ENCODE results near the gene REXO1.

REXO1 gene

DNA sequence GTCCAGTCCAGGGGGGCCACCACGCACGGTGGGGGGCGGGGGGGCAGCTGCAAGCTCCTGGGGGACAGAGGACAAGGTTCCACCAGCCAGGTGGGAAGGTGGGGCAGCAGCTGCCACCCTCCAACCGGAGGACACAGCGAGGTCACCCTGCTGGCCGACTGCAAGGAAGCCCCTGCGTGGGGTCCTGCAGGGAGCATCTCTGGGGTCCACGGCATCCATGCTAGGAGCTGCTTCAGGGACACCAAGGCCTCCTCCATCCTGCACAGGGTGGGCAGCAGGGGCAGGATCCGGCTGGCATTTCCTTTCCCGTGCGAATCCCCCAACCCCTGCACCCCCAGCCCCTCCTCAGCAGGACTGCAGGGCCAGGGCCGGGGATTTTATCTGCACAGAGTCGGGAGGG, 23.3 kb upstream of the REXO1 start:
- peaks cover 23% of the 10 kb centered on the region for H3K4me1 ChIP-seq (ENCODE audit: insufficient read depth, low read length, poor library complexity, severe bottlenecking)
- no peaks in the 10 kb centered on the region for H3K9me2 ChIP-seq (replicated peaks; ENCODE audit: low read depth, low read length)
- H3F3A ChIP-seq (ENCODE audit: low read depth): no peaks in the 10 kb centered on the region
- H3K27me3 ChIP-seq (ENCODE audit: insufficient read depth, low read length, poor library complexity, severe bottlenecking): no peaks in the 10 kb centered on the region
- no peak overlapping the region for H3K4me3 ChIP-seq (ENCODE audit: low read length, poor library complexity, severe bottlenecking)
- TF ChIP-seq, protein P1, sequence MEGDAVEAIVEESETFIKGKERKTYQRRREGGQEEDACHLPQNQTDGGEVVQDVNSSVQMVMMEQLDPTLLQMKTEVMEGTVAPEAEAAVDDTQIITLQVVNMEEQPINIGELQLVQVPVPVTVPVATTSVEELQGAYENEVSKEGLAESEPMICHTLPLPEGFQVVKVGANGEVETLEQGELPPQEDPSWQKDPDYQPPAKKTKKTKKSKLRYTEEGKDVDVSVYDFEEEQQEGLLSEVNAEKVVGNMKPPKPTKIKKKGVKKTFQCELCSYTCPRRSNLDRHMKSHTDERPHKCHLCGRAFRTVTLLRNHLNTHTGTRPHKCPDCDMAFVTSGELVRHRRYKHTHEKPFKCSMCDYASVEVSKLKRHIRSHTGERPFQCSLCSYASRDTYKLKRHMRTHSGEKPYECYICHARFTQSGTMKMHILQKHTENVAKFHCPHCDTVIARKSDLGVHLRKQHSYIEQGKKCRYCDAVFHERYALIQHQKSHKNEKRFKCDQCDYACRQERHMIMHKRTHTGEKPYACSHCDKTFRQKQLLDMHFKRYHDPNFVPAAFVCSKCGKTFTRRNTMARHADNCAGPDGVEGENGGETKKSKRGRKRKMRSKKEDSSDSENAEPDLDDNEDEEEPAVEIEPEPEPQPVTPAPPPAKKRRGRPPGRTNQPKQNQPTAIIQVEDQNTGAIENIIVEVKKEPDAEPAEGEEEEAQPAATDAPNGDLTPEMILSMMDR (conservative IDR thresholded peaks at IDR 0.05; ENCODE audit: low read length): no peak
- no peak for TF ChIP-seq EZH2phosphoT487 (IDR thresholded peaks at IDR 0.05; ENCODE audit: borderline replicate concordance)
- no peaks in the 10 kb centered on the region for H3K36me3 ChIP-seq (ENCODE audit: insufficient read depth, low read length)
- H2AFZ ChIP-seq (ENCODE audit: low read length): no peak overlapping the region
- H4K20me1 ChIP-seq (ENCODE audit: insufficient read depth, low read length, poor library complexity, severe bottlenecking): peaks cover 31% of the 10 kb centered on the region
- no peaks in the 10 kb centered on the region for H3K9me3 ChIP-seq (ENCODE audit: insufficient read depth, low read depth, low read length)
- no peak overlapping the region for H3K4me2 ChIP-seq (ENCODE audit: low read depth, low read length, poor library complexity, severe bottlenecking)
- H3K9ac ChIP-seq (ENCODE audit: low read depth, low read length, poor library complexity, severe bottlenecking): no peak overlapping the region
- peaks cover 56% of the 10 kb centered on the region for H3K79me2 ChIP-seq (ENCODE audit: insufficient read depth, low read length)

DNA sequence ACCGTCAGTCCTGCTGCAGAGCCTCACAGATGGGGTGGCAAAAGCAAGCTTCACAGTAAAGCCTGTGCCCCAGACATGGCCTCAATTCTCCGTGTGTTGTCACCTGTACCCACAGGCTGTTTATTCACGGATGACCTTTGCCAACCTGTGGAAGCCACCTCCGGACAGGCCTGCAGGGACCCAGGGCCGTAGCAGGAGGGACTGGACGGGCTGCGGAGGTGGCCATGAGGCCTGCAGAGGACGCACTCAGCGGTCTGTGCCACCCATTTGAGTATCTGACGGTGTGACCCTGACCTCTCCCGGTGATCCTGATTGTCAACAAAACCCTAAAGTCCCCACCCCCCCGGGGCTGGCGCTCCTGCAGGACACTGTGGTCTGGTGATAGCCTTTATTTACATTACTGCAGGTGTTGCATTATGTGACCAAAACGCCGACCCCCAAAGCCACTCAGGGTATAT, 22.9 kb upstream of the REXO1 start:
- no peak overlapping the region for H3K9ac ChIP-seq (ENCODE audit: low read depth, low read length, poor library complexity, severe bottlenecking)
- no peaks in the 10 kb centered on the region for H3F3A ChIP-seq (ENCODE audit: low read depth)
- no peak overlapping the region for H3K4me3 ChIP-seq (ENCODE audit: low read length, poor library complexity, severe bottlenecking)
- H2AFZ ChIP-seq (ENCODE audit: low read length): no peak overlapping the region
- no peaks in the 10 kb centered on the region for H3K36me3 ChIP-seq (ENCODE audit: insufficient read depth, low read length)
- H3K9me2 ChIP-seq (replicated peaks; ENCODE audit: low read depth, low read length): no peaks in the 10 kb centered on the region
- H3K9me3 ChIP-seq (ENCODE audit: insufficient read depth, low read depth, low read length): no peaks in the 10 kb centered on the region
- H4K20me1 ChIP-seq (ENCODE audit: insufficient read depth, low read length, poor library complexity, severe bottlenecking): peaks cover 31% of the 10 kb centered on the region
- H3K27me3 ChIP-seq (ENCODE audit: insufficient read depth, low read length, poor library complexity, severe bottlenecking): no peaks in the 10 kb centered on the region
- peaks cover 18% of the 10 kb centered on the region for H3K4me1 ChIP-seq (ENCODE audit: insufficient read depth, low read length, poor library complexity, severe bottlenecking)
- no peak overlapping the region for H3K4me2 ChIP-seq (ENCODE audit: low read depth, low read length, poor library complexity, severe bottlenecking)
- H3K79me2 ChIP-seq (ENCODE audit: insufficient read depth, low read length): peaks cover 56% of the 10 kb centered on the region
- TF ChIP-seq, protein P1 (conservative IDR thresholded peaks at IDR 0.05; ENCODE audit: low read length): no peak
- TF ChIP-seq EZH2phosphoT487 (IDR thresholded peaks at IDR 0.05; ENCODE audit: borderline replicate concordance): no peak

DNA sequence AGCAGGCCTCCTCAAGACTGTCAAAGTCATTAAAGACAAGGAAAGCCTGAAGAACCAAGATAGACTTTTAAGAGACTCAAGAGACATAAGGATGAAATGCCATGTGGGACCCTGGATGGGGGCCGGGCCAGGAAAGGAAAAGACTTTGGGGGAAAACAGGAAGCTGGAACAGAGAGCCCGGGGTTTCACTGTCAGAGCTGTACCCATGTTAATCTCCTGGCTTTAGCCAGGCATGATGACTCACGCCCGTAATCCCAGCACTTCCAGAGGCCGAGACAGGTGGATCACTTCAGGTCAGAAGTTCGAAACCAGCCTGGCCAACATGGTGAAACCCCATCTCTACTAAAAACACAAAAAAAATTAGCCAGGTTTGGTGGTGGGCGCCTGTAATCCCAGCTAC, 20.7 kb upstream of the REXO1 start:
- Histone ChIP-seq H3K9me3 (ENCODE audit: insufficient read depth, low read depth, low read length) (no peaks in the 10 kb centered on the region), H3K36me3 (ENCODE audit: insufficient read depth, low read length) (no peaks in the 10 kb centered on the region), H3K4me3 (ENCODE audit: low read length, poor library complexity, severe bottlenecking) (no peak overlapping the region), H4K20me1 (ENCODE audit: insufficient read depth, low read length, poor library complexity, severe bottlenecking) (peaks cover 14% of the 10 kb centered on the region), H3F3A (ENCODE audit: low read depth) (no peaks in the 10 kb centered on the region), H3K79me2 (ENCODE audit: insufficient read depth, low read length) (peaks cover 47% of the 10 kb centered on the region), H3K27me3 (ENCODE audit: insufficient read depth, low read length, poor library complexity, severe bottlenecking) (no peaks in the 10 kb centered on the region), H2AFZ (ENCODE audit: low read length) (no peak overlapping the region), H3K9ac (ENCODE audit: low read depth, low read length, poor library complexity, severe bottlenecking) (no peak overlapping the region), H3K4me1 (ENCODE audit: insufficient read depth, low read length, poor library complexity, severe bottlenecking) (peaks cover 8% of the 10 kb centered on the region), H3K4me2 (ENCODE audit: low read depth, low read length, poor library complexity, severe bottlenecking) (no peak overlapping the region), H3K9me2 (replicated peaks; ENCODE audit: low read depth, low read length) (no peaks in the 10 kb centered on the region)
- TF ChIP-seq EZH2phosphoT487 (IDR thresholded peaks at IDR 0.05; ENCODE audit: borderline replicate concordance): no peak
- TF ChIP-seq, protein P1 (conservative IDR thresholded peaks at IDR 0.05; ENCODE audit: low read length): no peak
